GM12878 (cell line): ENCODE results near the gene LRRC61.

ENCODE experiments used
- CEBPB ChIP-seq, 2 experiments: fragments of 150-350 bp in 1 of 2; IDR thresholded peaks; 2 replicates each; pipeline ENCODE4 v1.6.1; 2012 to 2014; ENCODE audit warnings: low read depth in 2 of 2, low read length in 2 of 2, borderline replicate concordance in 1 of 2, inconsistent platforms in 1 of 2
- CTCF ChIP-seq, 3 experiments: IDR thresholded peaks in 2 of 3; conservative IDR thresholded peaks in 1 of 3; 2 replicates each; pipeline ENCODE4 v1.5.1; 2011; ENCODE audit warnings: low read depth in 3 of 3, low read length in 3 of 3, mild to moderate bottlenecking in 3 of 3, control low read depth in 2 of 3, moderate library complexity in 2 of 3, inconsistent platforms in 1 of 3, mixed read lengths in 1 of 3; ENCODE audit not compliant: control insufficient read depth in 2 of 3, insufficient read depth in 1 of 3; ENCODE audit errors: extremely low read depth in 1 of 3
- FOXK2 ChIP-seq: fragments of 450-650 bp; IDR thresholded peaks from 2 replicates; pipeline ENCODE4 v1.6.1; 2017; ENCODE audit warnings: mild to moderate bottlenecking, moderate library complexity
- FOXM1 ChIP-seq: IDR thresholded peaks from 2 replicates; pipeline ENCODE4 v1.6.1; 2012; ENCODE audit warnings: low read depth, mild to moderate bottlenecking, inconsistent platforms, low read length, moderate library complexity
- HDAC2 ChIP-seq: fragments of 200-600 bp; sonication (generic); IDR thresholded peaks from 2 replicates; pipeline ENCODE4 v1.6.1; 2017
- JUND ChIP-seq: IDR thresholded peaks from 2 replicates; pipeline ENCODE4 v1.6.1; 2012; ENCODE audit warnings: low read depth, mild to moderate bottlenecking, low read length, improper control_type of control experiment, moderate library complexity
- KLF5 ChIP-seq: fragments of 450-650 bp; IDR thresholded peaks from 2 replicates; pipeline ENCODE4 v1.6.1; 2014; ENCODE audit warnings: mild to moderate bottlenecking; ENCODE audit not compliant: partially characterized antibody
- MEF2A ChIP-seq: IDR thresholded peaks from 2 replicates; pipeline ENCODE4 v1.6.1; 2011; ENCODE audit warnings: low read depth, mild to moderate bottlenecking, low read length, moderate library complexity; ENCODE audit not compliant: insufficient read depth
- POLR2AphosphoS5 ChIP-seq: IDR thresholded peaks from 2 replicates; pipeline ENCODE4 v1.6.1; 2011; ENCODE audit warnings: mild to moderate bottlenecking, low read length, inconsistent platforms
- ZBTB33 ChIP-seq: fragments of 450-650 bp; IDR thresholded peaks from 2 replicates; pipeline ENCODE4 v1.6.1; 2017; ENCODE audit warnings: mild to moderate bottlenecking
- ZNF274 ChIP-seq: IDR thresholded peaks from one replicate; pipeline ENCODE4 v1.8.0; 2011; ENCODE audit not compliant: insufficient read length, insufficient read depth

GRCh38 chr7:150377635-150378034 lies 54.5 kb downstream of the LRRC61 start:
- no peak for TF ChIP-seq CTCF (IDR thresholded peaks at IDR 0.05 in 2 of 3, conservative IDR thresholded peaks at IDR 0.05 in 1 of 3; ENCODE audit: control insufficient read depth in 2 of 3, extremely low read depth in 1 of 3, insufficient read depth in 1 of 3, low read depth in 3 of 3, low read length in 3 of 3)
- TF ChIP-seq MEF2A = no peak
- no peak for TF ChIP-seq ZNF274
- TF ChIP-seq FOXM1 = no peak
- no peak for TF ChIP-seq ZBTB33
- no peak for TF ChIP-seq JUND
- no peak for TF ChIP-seq CEBPB (IDR thresholded peaks at IDR 0.05; ENCODE audit: borderline replicate concordance in 1 of 2, low read depth in 2 of 2, low read length in 2 of 2)
- TF ChIP-seq FOXK2 = no peak
- TF ChIP-seq POLR2AphosphoS5 = no peak
- no peak for TF ChIP-seq HDAC2
- no peak for TF ChIP-seq KLF5
